ENCODE data around the gene TRIP11.

DNA sequence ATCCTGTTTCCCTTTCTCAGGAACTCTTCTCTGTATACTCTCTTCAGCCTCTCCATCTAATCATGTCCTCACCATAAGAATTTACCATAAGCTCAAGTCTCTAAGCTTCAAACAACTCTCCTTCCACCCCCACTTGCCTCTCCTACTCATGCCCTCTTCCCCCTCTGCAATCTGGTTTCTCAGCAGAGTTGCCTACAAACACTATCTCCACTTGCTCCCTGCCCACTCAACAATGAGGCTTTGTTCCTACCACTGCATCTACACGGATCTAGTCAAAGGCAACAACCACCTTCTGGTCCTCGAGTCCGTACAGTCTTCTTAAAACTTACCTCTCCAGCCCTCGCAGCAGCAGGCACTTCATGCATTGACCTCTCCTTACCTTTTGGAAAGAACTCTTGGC lies 75.1 kb downstream of the TRIP11 start:
- TF ChIP-seq CTCF (conservative IDR thresholded peaks at IDR 0.05): no peak
- TF ChIP-seq ZFX (IDR thresholded peaks at IDR 0.05): no peak

Data from C4-2B (cell line).